GM23338 (cell line): ENCODE results near the gene LRP10. TPM values are rescaled to one million over a fixed set of nuclear protein-coding genes. Genes with fewer than 3 reads are reported as not detected.

Experiments used
- ATAC-seq: fragments of 200-7000 bp; cut with Tn5 transposase; 3 replicates; pipeline ENCODE4 v1.9.1; 2020
- DNase-seq: peaks from one replicate; pipeline ENCODE4 v3.0.0-alpha.2; 2015; ENCODE audit warnings: low spot score
- H2AFZ ChIP-seq: fragments of 200-600 bp; sonication (generic); 2 replicates; pipeline ENCODE4 v1.8.0; 2016; ENCODE audit warnings: antibody characterized with exemption, mild to moderate bottlenecking, moderate library complexity
- H3F3A ChIP-seq: fragments of 200-600 bp; sonication (generic); replicated peaks from 2 replicates; pipeline ENCODE4 v1.8.0; 2017; ENCODE audit warnings: antibody characterized with exemption, mixed run types, low read depth
- H3K27ac ChIP-seq: fragments of 200-600 bp; sonication (generic); 2 replicates; pipeline ENCODE4 v1.6.1; 2016; ENCODE audit warnings: low read depth
- H3K27me3 ChIP-seq: fragments of 200-600 bp; sonication (generic); 2 replicates; pipeline ENCODE4 v1.8.0; 2016; ENCODE audit warnings: mild to moderate bottlenecking, mixed run types, moderate library complexity; ENCODE audit not compliant: insufficient read depth
- H3K36me3 ChIP-seq: fragments of 200-600 bp; sonication (generic); 2 replicates; pipeline ENCODE4 v1.8.0; 2016; ENCODE audit warnings: mild to moderate bottlenecking; ENCODE audit not compliant: insufficient read depth
- H3K4me1 ChIP-seq: fragments of 200-600 bp; sonication (generic); 2 replicates; pipeline ENCODE4 v1.8.0; 2016; ENCODE audit warnings: mild to moderate bottlenecking, moderate library complexity; ENCODE audit not compliant: insufficient read depth
- H3K4me2 ChIP-seq: fragments of 200-600 bp; sonication (generic); 2 replicates; pipeline ENCODE4 v1.7.1; 2017; ENCODE audit warnings: mixed run types
- H3K4me3 ChIP-seq: fragments of 200-600 bp; sonication (generic); 2 replicates; pipeline ENCODE4 v1.6.1; 2016; ENCODE audit warnings: mixed run types
- H3K79me2 ChIP-seq: fragments of 200-600 bp; sonication (generic); replicated peaks from 2 replicates; pipeline ENCODE4 v1.8.0; 2017; ENCODE audit warnings: mild to moderate bottlenecking; ENCODE audit not compliant: insufficient read depth
- H3K9me2 ChIP-seq: fragments of 200-600 bp; sonication (generic); 2 replicates; pipeline ENCODE4 v1.8.0; 2017; ENCODE audit not compliant: insufficient read depth
- H4K20me1 ChIP-seq: fragments of 200-600 bp; sonication (generic); replicated peaks from 2 replicates; pipeline ENCODE4 v1.8.0; 2017; ENCODE audit warnings: mild to moderate bottlenecking; ENCODE audit not compliant: insufficient read depth
- H3K27ac Mint-ChIP-seq: 2 replicates; pipeline ENCODE4 v1.8.0; 2020; ENCODE audit warnings: inconsistent platforms, mild to moderate bottlenecking, moderate library complexity, mixed read lengths
- H3K27me3 Mint-ChIP-seq: 3 replicates; pipeline ENCODE4 v1.8.0; 2022; ENCODE audit warnings: low read depth, mild to moderate bottlenecking, moderate library complexity, mixed read lengths, inconsistent platforms; ENCODE audit not compliant: insufficient read depth, poor library complexity
- H3K36me3 Mint-ChIP-seq: 3 replicates; pipeline ENCODE4 v1.8.0; 2021; ENCODE audit warnings: low read depth, mild to moderate bottlenecking, inconsistent platforms, moderate library complexity, mixed read lengths
- H3K4me1 Mint-ChIP-seq: 3 replicates; pipeline ENCODE4 v1.8.0; 2020; ENCODE audit warnings: mild to moderate bottlenecking, inconsistent platforms, mixed read lengths
- H3K4me3 Mint-ChIP-seq: 3 replicates; pipeline ENCODE4 v1.8.0; 2021; ENCODE audit warnings: moderate library complexity, mild to moderate bottlenecking, inconsistent platforms, mixed read lengths
- H3K9me3 Mint-ChIP-seq: 3 replicates; pipeline ENCODE4 v1.8.0; 2020; ENCODE audit warnings: moderate library complexity, mild to moderate bottlenecking, inconsistent platforms, mixed read lengths
- CREB1 ChIP-seq: fragments of 250-450 bp; sonication (Bioruptor Pico); IDR thresholded peaks from 2 replicates; pipeline ENCODE4 v1.5.0; 2020; ENCODE audit warnings: low read depth, mild to moderate bottlenecking, moderate library complexity
- CTCF ChIP-seq, 2 experiments: fragments of 200-600 bp in 1 of 2; sonication (generic) in 1 of 2; conservative IDR thresholded peaks; 2 replicates each; pipeline versions ENCODE4 v1.5.1 to v1.6.1; 2016 to 2017; ENCODE audit warnings: antibody characterized with exemption in 2 of 2, low read depth in 2 of 2, mild to moderate bottlenecking in 2 of 2, moderate library complexity in 1 of 2
- EZH2 ChIP-seq: fragments of 200-600 bp; sonication (generic); IDR thresholded peaks from one replicate; pipeline ENCODE4 v1.8.0; 2017; ENCODE audit warnings: antibody characterized with exemption, mild to moderate bottlenecking, low read depth; ENCODE audit not compliant: unreplicated experiment
- EZH2phosphoT487 ChIP-seq: fragments of 200-600 bp; sonication (generic); IDR thresholded peaks from one replicate; pipeline ENCODE4 v1.8.1; 2018; ENCODE audit warnings: antibody characterized with exemption; ENCODE audit not compliant: unreplicated experiment
- JUNB ChIP-seq: IDR thresholded peaks from one replicate; pipeline ENCODE4 v1.6.1; 2016; ENCODE audit warnings: antibody characterized with exemption; ENCODE audit not compliant: unreplicated experiment
- NANOG ChIP-seq: IDR thresholded peaks from 2 replicates; pipeline ENCODE4 v1.6.1; 2016; ENCODE audit warnings: antibody characterized with exemption, borderline replicate concordance
- POLR2AphosphoS5 ChIP-seq: IDR thresholded peaks from 2 replicates; pipeline ENCODE4 v1.6.1; 2016; ENCODE audit warnings: antibody characterized with exemption, low read depth
- STAT1 ChIP-seq: IDR thresholded peaks from one replicate; pipeline ENCODE4 v1.6.1; 2016; ENCODE audit warnings: antibody characterized with exemption; ENCODE audit not compliant: unreplicated experiment
- ZNF114 ChIP-seq: fragments of 250-450 bp; sonication (Bioruptor Pico); IDR thresholded peaks from 2 replicates; pipeline ENCODE4 v1.5.0; 2020; ENCODE audit warnings: mild to moderate bottlenecking, moderate library complexity
- ZNF331 ChIP-seq: fragments of 250-450 bp; sonication (Bioruptor Pico); IDR thresholded peaks from 2 replicates; pipeline ENCODE4 v1.5.0; 2020; ENCODE audit warnings: low read depth, mild to moderate bottlenecking, moderate library complexity
- ZNF462 ChIP-seq: fragments of 250-450 bp; sonication (Bioruptor Pico); IDR thresholded peaks from 2 replicates; pipeline ENCODE4 v1.5.0; 2020; ENCODE audit warnings: mild to moderate bottlenecking, moderate library complexity
- polyA plus RNA-seq: library from polyadenylated mRNA; unstranded; fragments of >200 nt; fragmentation: Nextera tagmentation; extraction: Ambion mirVana; gene quantifications from 2 replicates; pipeline ENCODE4 v1.2.1, GENCODE V29; 2016
- total RNA-seq: library from RNA; depleted of rRNA; stranded (reverse); fragments of >200 nt; shearing (Covaris generic); gene quantifications from 2 replicates; pipeline ENCODE4 v1.2.3, GENCODE V29; 2014
- TF ChIP-seq, protein P1 (sequence below): IDR thresholded peaks from one replicate; pipeline ENCODE4 v1.6.1; 2018; ENCODE audit warnings: antibody characterized with exemption; ENCODE audit not compliant: unreplicated experiment
- TF ChIP-seq, protein P2 (sequence below): IDR thresholded peaks from 2 replicates; pipeline ENCODE4 v1.6.1; 2016; ENCODE audit warnings: antibody characterized with exemption

LRP10 gene
- total and polyA plus RNA-seq, 2 experiments from 2014 or later = 6.4 to 18.1 TPM

- DNase-seq (no peak), ATAC-seq (no peak)
- no peak overlapping the region for H3K27ac ChIP-seq
- peaks cover 9% of the 10 kb centered on the region; the same call in 2 of the 3 replicates for H3K36me3 Mint-ChIP-seq
- H3F3A ChIP-seq = peaks cover under 1% of the 10 kb centered on the region
- H4K20me1 ChIP-seq = no peaks in the 10 kb centered on the region
- peaks cover 28% of the 10 kb centered on the region for H3K27me3 Mint-ChIP-seq
- H3K4me1 ChIP-seq = peaks cover 11% of the 10 kb centered on the region; the same call in 1 of the 2 replicates
- no peak overlapping the region for H2AFZ ChIP-seq
- no peak overlapping the region for H3K27ac Mint-ChIP-seq
- H3K4me2 ChIP-seq = no peak overlapping the region
- no peak overlapping the region for H3K4me3 Mint-ChIP-seq
- H3K27me3 ChIP-seq = peaks cover 17% of the 10 kb centered on the region
- H3K4me1 Mint-ChIP-seq = peaks cover 25% of the 10 kb centered on the region
- H3K4me3 ChIP-seq = no peak overlapping the region
- no peaks in the 10 kb centered on the region; the same call in 2 of the 3 replicates for H3K9me3 Mint-ChIP-seq
- no peaks in the 10 kb centered on the region for H3K36me3 ChIP-seq
- TF ChIP-seq, protein P1, sequence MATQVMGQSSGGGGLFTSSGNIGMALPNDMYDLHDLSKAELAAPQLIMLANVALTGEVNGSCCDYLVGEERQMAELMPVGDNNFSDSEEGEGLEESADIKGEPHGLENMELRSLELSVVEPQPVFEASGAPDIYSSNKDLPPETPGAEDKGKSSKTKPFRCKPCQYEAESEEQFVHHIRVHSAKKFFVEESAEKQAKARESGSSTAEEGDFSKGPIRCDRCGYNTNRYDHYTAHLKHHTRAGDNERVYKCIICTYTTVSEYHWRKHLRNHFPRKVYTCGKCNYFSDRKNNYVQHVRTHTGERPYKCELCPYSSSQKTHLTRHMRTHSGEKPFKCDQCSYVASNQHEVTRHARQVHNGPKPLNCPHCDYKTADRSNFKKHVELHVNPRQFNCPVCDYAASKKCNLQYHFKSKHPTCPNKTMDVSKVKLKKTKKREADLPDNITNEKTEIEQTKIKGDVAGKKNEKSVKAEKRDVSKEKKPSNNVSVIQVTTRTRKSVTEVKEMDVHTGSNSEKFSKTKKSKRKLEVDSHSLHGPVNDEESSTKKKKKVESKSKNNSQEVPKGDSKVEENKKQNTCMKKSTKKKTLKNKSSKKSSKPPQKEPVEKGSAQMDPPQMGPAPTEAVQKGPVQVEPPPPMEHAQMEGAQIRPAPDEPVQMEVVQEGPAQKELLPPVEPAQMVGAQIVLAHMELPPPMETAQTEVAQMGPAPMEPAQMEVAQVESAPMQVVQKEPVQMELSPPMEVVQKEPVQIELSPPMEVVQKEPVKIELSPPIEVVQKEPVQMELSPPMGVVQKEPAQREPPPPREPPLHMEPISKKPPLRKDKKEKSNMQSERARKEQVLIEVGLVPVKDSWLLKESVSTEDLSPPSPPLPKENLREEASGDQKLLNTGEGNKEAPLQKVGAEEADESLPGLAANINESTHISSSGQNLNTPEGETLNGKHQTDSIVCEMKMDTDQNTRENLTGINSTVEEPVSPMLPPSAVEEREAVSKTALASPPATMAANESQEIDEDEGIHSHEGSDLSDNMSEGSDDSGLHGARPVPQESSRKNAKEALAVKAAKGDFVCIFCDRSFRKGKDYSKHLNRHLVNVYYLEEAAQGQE = no peak
- TF ChIP-seq, protein P2, sequence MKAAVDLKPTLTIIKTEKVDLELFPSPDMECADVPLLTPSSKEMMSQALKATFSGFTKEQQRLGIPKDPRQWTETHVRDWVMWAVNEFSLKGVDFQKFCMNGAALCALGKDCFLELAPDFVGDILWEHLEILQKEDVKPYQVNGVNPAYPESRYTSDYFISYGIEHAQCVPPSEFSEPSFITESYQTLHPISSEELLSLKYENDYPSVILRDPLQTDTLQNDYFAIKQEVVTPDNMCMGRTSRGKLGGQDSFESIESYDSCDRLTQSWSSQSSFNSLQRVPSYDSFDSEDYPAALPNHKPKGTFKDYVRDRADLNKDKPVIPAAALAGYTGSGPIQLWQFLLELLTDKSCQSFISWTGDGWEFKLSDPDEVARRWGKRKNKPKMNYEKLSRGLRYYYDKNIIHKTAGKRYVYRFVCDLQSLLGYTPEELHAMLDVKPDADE = no peak
- TF ChIP-seq ZNF462 (CRISPR knock-in tag) (no peak), CREB1 (CRISPR knock-in tag) (no peak), ZNF114 (CRISPR knock-in tag) (no peak), POLR2AphosphoS5 (no peak), CTCF (conservative IDR thresholded peaks at IDR 0.05; ENCODE audit: low read depth in 2 of 2) (no peak), ZNF331 (CRISPR knock-in tag) (no peak), EZH2phosphoT487 (no peak), NANOG (no peak), JUNB (no peak), STAT1 (no peak), EZH2 (no peak)
- H3K9me2 ChIP-seq = no peaks in the 10 kb centered on the region
- no peaks in the 10 kb centered on the region for H3K79me2 ChIP-seq
Observed at GRCh38 chr14:22888662-22889061, 17.1 kb downstream of the LRP10 start.
